NCI-H1105 (cell line): ENCODE results near the gene TEX28.
"Not testable (repeated sequence)": the region's sequence is repeated elsewhere in the genome, so short reads cannot be mapped to it uniquely, and the experiment has no call there.

ENCODE experiments used
- DNase-seq: peaks from one replicate; lab custom pipeline; 2025; lab: John Stamatoyannopoulos, UW

Gene TEX28, protein sequence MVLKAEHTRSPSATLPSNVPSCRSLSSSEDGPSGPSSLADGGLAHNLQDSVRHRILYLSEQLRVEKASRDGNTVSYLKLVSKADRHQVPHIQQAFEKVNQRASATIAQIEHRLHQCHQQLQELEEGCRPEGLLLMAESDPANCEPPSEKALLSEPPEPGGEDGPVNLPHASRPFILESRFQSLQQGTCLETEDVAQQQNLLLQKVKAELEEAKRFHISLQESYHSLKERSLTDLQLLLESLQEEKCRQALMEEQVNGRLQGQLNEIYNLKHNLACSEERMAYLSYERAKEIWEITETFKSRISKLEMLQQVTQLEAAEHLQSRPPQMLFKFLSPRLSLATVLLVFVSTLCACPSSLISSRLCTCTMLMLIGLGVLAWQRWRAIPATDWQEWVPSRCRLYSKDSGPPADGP

DNA sequence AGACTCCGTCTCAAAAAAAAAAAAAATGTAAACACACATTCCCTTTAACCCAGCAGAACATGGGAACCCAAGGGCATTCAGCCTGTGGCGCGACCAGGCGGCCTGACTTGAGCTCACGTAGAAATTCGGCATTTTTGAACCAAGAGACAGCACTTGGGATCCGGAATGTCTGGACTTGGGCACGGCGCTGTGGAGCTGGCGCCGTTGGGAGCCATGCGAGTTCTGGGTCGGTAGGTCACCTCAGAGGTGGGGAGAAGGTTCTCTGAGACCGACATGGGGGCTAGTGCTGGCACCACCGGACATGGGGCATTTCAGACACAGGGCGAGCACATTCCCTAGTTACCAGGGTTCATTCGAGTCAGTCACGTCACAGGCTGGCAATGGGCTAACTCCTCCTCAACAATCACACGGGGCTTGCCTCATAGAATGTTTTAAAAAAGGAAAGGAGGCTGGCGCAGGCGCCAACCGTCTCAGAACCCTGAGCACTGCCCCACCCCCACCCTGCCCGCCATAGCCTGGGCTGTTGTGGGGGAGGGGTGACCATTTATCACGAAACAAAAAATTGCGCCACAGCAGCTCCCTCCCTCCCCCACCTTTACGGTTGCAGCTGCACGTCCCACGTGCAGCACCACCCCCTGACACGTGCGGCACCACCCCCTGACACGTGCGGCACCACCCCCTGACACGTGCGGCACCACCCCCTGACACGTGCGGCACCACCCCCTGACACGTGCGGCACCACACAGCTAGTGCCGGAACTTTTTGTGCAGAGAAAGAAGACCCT, at the start of gene TEX28:
Gene TEX28 (minus strand): TSS at position 334 of the 784 bp plus-strand sequence. CDS start 3,007 bp downstream, outside the sequence.
- DNase-seq: no peak

DNA sequence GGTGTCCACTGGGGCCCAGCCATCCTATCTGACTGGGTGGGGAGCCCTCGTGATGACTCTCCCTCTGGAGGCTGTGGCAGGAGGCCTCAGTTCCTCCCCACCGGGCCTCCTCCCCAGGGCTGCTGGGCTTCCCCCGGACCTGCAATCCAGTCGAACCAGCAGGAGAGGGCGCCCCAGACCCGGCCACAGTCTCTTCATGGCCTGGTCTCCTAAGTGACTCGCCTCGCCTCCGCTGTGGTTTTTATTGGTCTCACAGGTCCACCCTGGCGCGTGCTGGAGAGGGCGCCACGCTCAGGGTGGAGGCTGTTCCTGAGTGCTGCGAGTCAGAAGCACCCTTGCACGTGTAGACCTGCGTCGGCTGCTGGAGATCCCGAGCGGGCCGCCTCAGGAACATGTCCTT, 48.7 kb upstream of the TEX28 start:
- DNase-seq: not testable (repeated sequence)

GRCh38 chrX:154343063-154343462, 48.1 kb upstream of the TEX28 start:
- DNase-seq: not testable (repeated sequence)

GRCh38 chrX:154341399-154342298, 46.7 kb upstream of the TEX28 start:
- not testable (repeated sequence) for DNase-seq

DNA sequence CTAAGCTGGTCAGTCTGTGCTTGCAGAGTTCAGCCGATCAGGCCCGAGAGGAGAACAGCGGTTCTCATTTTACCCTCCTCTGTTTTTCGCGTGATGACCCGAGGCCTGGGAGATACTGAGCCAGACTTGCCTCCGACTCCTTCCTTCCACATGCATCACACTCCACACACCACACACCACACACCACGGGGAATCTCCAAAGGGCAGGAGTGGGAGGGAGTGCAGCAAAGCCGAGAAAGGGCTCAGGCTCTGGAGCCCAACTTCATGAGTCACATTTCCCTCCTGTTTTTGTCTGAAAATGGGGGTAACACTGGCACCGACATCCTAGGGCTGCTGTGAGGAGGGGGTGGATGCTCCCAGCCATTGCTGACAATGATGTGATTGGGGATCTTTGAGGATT, 39.6 kb upstream of the TEX28 start:
- DNase-seq: no peak

- no peak for DNase-seq
These were observed 38.9 kb upstream of the TEX28 start for GRCh38 chrX:154333837-154334271.

GRCh38 chrX:154333116-154333515, 38.2 kb upstream of the TEX28 start:
- DNase-seq: no peak

- DNase-seq: no peak
These were observed 37.6 kb upstream of the TEX28 start for GRCh38 chrX:154332561-154332960.

DNA sequence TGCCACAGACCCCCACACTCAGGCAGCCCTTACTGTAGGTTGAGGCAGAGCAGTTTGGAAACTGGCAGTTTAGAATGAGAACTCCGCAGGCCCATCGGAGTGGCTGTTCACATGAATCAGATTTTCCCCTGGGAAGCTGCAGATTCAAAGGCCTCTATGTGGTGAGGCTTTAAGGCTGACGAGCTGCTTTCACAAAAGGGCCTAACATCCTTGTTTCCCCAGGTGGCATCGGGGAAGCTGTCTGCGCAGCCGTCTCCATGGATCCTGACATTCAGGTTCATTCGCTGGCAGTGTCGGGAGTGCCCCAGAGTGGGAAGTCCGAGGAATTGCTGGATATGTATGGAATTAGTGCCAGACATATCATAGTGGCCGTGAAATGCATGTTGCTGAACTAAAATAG, 34.4 kb upstream of the TEX28 start:
- no peak for DNase-seq

DNA sequence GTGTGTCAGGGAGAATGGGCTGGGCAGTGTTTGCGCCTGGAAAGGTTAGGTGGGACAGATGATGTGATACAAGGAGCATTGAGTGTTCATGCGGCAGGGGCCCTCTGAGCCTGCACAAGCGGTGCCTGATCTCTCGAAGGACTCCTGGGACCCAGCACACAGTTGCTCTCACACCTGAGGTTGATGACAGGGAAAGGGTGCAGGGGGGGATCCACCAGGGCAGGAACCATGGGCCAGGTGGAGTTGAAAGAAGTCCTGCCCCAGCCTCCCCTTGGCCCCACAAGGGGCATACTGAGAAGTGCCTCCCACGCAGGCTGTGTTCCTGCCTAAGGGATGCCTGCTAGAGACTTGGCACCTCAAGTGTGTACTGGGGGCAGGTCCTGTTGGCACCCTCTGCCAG, 33.7 kb upstream of the TEX28 start:
- DNase-seq: no peak

- DNase-seq: no peak
These were observed 32.3 kb upstream of the TEX28 start for GRCh38 chrX:154327038-154327820.

GRCh38 chrX:154325541-154325940, 30.6 kb upstream of the TEX28 start:
- DNase-seq: no peak

DNA sequence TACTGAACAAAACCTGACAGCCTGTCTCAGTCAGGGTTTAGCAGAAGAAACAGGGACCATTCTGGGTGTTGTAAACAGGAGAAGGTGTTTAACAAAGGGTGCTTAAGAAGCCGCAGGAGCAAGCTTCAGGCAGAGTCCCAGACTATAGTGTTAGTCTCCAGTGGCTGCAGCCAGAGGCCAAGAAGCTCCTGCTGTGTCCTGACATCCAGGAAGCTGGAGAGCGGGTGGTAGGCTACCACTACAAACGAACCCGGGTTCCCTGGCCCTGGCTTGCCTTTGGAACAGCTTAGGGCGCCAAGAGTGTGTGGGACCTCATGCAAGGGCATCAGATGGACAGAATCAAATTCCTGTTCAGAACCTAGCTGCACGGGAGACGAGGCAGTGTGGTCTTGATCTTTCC, 28.6 kb upstream of the TEX28 start:
- DNase-seq: no peak

DNA sequence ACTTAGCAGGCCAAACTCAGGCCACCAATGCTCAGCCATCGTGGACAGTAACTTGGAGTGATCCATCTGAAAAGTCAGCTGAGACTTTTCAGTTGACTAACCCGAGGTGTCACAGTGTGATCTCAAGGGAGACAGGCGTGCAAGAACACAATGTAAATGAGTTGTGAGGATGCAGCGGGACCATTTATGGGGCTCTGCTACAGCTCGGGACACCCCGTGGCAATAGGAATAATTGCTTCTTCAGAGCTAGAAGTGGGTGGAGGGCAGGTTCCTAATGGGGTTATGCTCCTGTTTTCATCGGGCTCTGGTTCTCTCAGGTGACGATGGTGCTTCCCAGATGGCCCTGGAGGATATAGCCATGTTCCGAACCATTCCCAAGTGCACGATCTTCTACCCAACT, 28.0 kb upstream of the TEX28 start:
- no peak for DNase-seq

DNA sequence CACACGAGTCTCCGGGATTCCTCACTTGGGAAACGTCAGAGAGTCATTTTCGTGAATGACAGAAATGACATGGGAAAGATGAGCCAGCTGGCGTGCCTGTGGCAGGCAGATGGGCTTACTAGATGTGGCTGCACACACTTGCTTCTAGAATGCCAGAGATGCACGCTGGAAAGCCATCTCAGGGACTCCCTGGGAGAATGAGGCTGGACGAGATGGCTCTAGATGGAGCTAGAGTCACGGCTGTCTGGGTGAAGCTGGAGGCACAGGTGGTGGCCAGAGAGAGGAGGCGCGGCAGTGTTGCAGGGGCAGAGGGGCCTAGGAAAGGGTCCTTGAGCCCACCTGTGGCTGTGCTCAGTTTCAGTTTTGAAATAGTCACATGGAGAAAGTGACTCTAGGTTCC, 26.7 kb upstream of the TEX28 start:
- DNase-seq: no peak

DNA sequence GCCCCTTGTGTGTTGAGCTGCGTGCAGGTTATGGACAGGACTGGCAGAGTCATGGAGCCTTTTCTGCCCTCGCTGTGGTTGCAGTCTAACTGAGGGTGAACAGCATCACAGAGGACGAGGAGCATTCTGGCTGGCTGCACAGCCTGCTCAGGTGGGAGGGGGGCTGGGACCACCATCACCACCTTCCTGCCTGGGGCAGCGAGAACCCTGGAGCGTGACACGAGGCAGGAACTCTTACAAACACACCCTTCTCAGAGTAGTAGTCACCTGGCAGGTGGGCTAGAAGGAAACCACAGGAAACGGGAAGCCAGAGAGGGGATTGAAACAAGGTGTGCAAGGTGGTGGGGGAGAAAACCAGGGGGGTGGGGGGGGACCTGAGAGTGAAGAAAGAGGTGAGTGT, 26.2 kb upstream of the TEX28 start:
- no peak for DNase-seq

DNA sequence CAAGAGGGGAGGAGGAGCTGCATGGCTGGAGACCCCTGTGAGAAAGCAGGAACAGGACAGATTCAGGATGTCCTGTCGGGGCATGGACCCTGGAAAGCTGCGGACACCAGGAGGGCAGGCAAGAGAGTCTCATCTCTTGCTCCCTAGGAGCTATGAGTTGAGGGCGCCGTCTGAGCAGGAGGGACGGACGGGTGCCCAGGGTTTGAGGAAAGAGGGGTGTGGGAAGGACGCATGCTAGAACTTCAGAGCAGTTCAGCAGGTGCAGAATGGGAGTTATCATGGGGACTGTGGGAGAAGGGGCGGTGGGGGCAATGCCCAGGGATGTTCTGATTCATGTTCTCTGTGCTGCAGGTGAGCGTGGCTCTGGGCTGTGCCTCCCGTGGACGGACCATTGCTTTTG, 25.5 kb upstream of the TEX28 start:
- no peak for DNase-seq

GRCh38 chrX:154317391-154317995, 22.6 kb upstream of the TEX28 start:
- peak; percentile 20 for DNase-seq

DNA sequence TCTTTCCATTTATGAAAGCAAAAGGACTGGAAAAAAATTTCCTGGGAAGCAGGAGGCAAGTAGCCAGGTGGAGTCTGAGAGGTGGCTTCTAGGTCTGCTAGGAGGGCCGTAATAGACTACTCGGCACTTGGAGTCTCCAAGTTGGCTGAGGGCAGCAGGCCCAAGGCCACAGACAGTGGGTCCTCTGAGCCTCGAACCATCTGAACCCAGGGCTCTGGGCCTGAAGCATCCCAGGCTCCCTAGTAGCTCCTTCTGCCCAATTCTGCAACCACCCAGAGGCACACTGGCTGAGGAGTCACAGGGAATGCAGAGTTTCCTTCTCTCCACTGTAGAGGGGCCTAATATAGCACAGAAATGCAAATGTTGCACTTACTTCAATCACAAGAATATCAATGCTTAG, 20.5 kb upstream of the TEX28 start:
- DNase-seq: no peak

DNA sequence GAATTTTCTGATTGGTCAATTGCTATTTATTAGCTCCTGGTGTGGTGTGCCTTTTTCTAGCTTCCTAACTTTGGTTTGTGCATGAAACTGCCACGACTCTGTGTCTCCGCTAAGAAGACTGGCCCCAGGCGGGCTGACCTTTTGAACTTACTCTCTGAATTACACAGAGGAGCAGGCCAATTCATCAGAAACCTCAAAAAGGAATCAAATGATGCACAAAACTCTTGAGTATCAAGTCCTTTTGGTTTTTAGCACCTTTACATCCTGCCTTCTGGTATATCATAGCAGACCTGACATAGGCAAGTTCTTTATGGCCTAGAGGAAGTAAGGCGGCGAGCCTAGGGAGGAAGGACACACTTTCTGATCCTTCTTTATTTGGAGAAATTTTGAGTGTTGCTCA, 18.2 kb upstream of the TEX28 start:
- DNase-seq: no peak

DNA sequence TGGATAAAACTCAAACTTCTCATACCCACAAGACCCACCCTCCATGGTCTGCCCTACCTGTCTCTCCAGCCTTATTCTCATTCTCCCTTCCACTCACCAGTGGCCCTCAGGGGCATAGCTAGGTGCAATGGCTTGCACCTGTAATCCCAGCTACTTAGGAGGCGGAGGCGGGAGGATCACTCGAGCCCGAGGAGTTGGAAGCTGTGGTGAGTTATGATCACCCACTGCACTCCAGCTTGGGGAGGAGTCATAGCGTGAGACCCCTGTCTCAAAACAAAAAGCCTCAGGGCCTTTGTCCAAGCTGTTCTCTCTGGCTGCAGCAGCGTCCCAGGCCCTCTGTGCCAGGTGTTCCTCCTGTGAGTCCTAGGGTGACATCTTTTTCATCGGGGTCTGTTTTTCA, 17.2 kb upstream of the TEX28 start:
- no peak for DNase-seq
